VCaP (cell line): ENCODE data around the gene RNF40.

Source experiments
- H3K27ac ChIP-seq: fragments of 450-650 bp; 2 replicates; pipeline ENCODE4 v1.5.1; 2017
- CTCF ChIP-seq: fragments of 450-650 bp; conservative IDR thresholded peaks from 2 replicates; pipeline ENCODE4 v1.5.1; 2017; ENCODE audit warnings: mild to moderate bottlenecking, moderate library complexity

The RNF40 gene

GRCh38 chr16:30775131-30775391 is 12.9 kb downstream of the RNF40 start:
- TF ChIP-seq CTCF, result no peak
- H3K27ac ChIP-seq, result peak overlapping the region; percentile 91

GRCh38 chr16:30775392-30776188 is 13.5 kb downstream of the RNF40 start:
- H3K27ac ChIP-seq, result peak overlapping the region; percentile 91

GRCh38 chr16:30777591-30778297 is 15.6 kb downstream of the RNF40 start:
- TF ChIP-seq CTCF, result no peak
- H3K27ac ChIP-seq, result no peak overlapping the region

More at GRCh38 chr16:30775392-30776188, 13.5 kb downstream of the RNF40 start:
- TF ChIP-seq CTCF, result no peak

- TF ChIP-seq CTCF, result no peak
- no peak overlapping the region for H3K27ac ChIP-seq
These were observed 16.6 kb downstream of the RNF40 start for GRCh38 chr16:30778549-30779244.

GRCh38 chr16:30779596-30779995 is 17.5 kb downstream of the RNF40 start:
- TF ChIP-seq CTCF, result no peak
- no peak overlapping the region for H3K27ac ChIP-seq

- no peak overlapping the region for H3K27ac ChIP-seq
- no peak for TF ChIP-seq CTCF
These were observed 17.9 kb downstream of the RNF40 start for GRCh38 chr16:30780021-30780420.

- no peak for TF ChIP-seq CTCF
- no peak overlapping the region for H3K27ac ChIP-seq
These were observed 18.4 kb downstream of the RNF40 start for GRCh38 chr16:30780549-30780948.
